BE2C (cell line): ENCODE data around the gene CHCHD5.

Experiments
- DNase-seq: peaks from one replicate; pipeline ENCODE4 v3.0.0-alpha.2; 2020
- H3K27me3 ChIP-seq: fragments of 250-450 bp; sonication (Bioruptor Pico); 2 replicates; pipeline ENCODE4 v1.5.1; 2020; ENCODE audit warnings: mild to moderate bottlenecking
- H3K36me3 ChIP-seq: fragments of 250-450 bp; sonication (Bioruptor Pico); 2 replicates; pipeline ENCODE4 v1.5.1; 2020; ENCODE audit warnings: mild to moderate bottlenecking
- H3K4me1 ChIP-seq: fragments of 250-450 bp; sonication (Bioruptor Pico); 2 replicates; pipeline ENCODE4 v1.5.1; 2020
- H3K4me3 ChIP-seq: 2 replicates; pipeline ENCODE4 v1.5.1; 2011; ENCODE audit warnings: low read depth, low read length
- H3K9me3 ChIP-seq: fragments of 250-450 bp; sonication (Bioruptor Pico); 2 replicates; pipeline ENCODE4 v1.5.1; 2020
- TF ChIP-seq, protein P1 (sequence below): IDR thresholded peaks from 2 replicates; pipeline ENCODE4 v1.5.1; 2012; ENCODE audit warnings: mild to moderate bottlenecking, low read depth, low read length

The CHCHD5 gene

DNA sequence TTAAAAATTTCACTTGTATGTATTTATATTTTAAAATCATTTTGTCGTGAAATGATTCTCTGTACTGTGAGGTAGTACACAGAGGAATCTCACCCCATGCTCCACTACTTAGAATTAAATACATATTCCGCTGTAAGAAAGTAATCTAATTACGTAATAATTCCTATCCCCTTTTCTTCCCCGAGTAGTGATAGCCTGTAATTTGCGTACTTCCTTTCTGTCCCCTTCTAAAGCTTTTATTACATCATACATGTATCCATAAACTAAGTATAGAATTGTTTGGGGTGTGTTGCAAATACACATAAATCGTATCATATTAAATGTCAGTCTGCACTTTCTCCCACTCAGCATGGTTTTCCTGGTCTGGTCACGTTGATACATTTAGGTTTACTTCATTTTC, 12.4 kb upstream of the CHCHD5 start:
- Histone ChIP-seq H3K4me1 (no peaks in the 10 kb centered on the region), H3K9me3 (no peaks in the 10 kb centered on the region), H3K27me3 (no peaks in the 10 kb centered on the region), H3K4me3 (no peak overlapping the region), H3K36me3 (peaks cover 37% of the 10 kb centered on the region)
- no peak for DNase-seq
- TF ChIP-seq, protein P1, sequence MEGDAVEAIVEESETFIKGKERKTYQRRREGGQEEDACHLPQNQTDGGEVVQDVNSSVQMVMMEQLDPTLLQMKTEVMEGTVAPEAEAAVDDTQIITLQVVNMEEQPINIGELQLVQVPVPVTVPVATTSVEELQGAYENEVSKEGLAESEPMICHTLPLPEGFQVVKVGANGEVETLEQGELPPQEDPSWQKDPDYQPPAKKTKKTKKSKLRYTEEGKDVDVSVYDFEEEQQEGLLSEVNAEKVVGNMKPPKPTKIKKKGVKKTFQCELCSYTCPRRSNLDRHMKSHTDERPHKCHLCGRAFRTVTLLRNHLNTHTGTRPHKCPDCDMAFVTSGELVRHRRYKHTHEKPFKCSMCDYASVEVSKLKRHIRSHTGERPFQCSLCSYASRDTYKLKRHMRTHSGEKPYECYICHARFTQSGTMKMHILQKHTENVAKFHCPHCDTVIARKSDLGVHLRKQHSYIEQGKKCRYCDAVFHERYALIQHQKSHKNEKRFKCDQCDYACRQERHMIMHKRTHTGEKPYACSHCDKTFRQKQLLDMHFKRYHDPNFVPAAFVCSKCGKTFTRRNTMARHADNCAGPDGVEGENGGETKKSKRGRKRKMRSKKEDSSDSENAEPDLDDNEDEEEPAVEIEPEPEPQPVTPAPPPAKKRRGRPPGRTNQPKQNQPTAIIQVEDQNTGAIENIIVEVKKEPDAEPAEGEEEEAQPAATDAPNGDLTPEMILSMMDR, result no peak

DNA sequence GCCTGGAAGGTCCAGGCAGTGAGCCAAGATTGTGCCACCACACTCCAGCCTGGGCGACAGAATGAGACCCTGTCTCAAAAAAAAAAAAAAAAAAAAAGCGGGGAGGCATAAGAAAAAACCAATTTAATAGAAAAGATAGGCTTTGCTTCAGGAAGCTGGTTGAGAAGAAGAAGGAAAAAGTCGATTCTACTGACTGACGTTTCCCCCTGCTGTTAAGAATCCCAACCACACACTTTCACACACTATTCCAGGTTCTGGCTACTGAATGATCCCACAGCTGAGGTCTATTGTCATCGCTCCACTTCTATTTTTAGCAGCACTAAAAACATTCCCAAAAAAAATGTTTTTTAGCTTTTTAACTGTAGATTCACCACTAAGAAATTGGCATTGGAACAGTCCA, 6.7 kb upstream of the CHCHD5 start:
- Histone ChIP-seq H3K4me3 (no peak overlapping the region), H3K4me1 (no peaks in the 10 kb centered on the region), H3K36me3 (peaks cover 23% of the 10 kb centered on the region), H3K27me3 (no peaks in the 10 kb centered on the region), H3K9me3 (no peaks in the 10 kb centered on the region)
- DNase-seq, result no peak
- TF ChIP-seq, protein P1, result no peak; the same call in none of the 2 replicates

DNA sequence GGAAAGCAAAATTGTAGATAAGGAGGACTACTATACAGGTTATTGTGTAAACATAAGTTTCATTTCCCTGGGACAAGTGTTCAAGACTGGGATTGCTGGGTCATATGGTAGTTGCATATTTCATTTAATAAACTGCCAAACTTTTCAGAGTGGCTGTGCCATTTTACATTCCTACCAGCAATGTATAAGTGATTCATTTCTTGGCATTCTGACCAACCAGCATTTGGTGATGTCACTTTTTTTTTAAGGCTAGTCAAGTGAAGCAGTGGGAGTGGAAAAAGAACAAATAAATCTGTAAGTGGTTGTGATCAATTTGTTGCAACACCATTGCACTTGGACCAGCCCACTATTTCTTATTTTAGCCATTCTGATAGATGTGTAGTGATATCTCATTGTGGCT, 5.2 kb upstream of the CHCHD5 start:
- no peaks in the 10 kb centered on the region for H3K27me3 ChIP-seq

DNA sequence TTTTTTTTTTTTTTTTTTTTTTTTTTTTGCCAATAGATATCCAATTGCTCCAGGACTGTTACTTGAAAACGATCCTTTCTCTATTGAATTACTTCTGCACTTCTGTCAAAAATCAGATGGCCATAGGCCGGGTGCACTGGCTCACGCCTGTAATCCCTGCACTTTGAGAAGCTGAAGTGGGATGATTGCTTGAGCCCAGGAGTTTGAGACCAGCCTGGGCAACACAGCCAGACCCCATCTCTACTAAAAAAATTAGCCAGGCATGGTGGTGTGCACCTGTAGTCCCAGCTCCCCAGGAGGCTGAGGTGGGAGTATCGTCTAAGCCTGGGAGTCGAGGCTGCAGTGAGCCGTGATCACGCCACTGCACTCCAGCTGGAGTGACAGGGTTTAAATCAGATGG, 4.3 kb upstream of the CHCHD5 start:
- H3K4me1 ChIP-seq, result no peaks in the 10 kb centered on the region
- TF ChIP-seq, protein P1, result no peak
- no peak for DNase-seq
- no peaks in the 10 kb centered on the region for H3K27me3 ChIP-seq
- H3K9me3 ChIP-seq, result no peaks in the 10 kb centered on the region
- peaks cover 7% of the 10 kb centered on the region for H3K36me3 ChIP-seq
- H3K4me3 ChIP-seq, result no peak overlapping the region

More for the DNA sequence above, 5.2 kb upstream of the CHCHD5 start:
- Histone ChIP-seq H3K4me1 (no peaks in the 10 kb centered on the region), H3K36me3 (peaks cover 11% of the 10 kb centered on the region), H3K4me3 (no peak overlapping the region), H3K9me3 (no peaks in the 10 kb centered on the region)
- TF ChIP-seq, protein P1, result no peak
- DNase-seq, result no peak

DNA sequence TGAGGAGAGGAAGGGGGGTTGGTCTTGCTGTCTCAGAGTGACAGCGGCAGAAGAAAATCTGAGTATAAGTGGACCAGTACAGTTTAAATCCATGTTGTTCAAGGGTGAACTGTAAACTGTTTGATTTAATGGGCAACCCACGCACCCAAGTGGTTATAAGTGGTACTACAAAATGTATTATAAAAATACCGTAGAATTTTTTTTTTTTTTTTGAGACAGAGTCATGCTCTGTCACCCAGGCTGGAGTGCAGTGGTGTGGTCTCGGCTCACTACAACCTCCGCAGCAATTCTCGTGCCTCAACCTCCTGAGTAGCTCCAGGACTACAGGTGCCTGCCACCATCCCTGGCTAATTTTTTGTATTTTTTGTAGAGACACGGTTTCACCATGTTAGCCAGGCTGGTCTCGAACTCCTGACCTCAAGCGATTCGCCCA, 2.1 kb upstream of the CHCHD5 start:
- H3K4me1 ChIP-seq, result no peaks in the 10 kb centered on the region
- H3K4me3 ChIP-seq, result no peak overlapping the region
- no peaks in the 10 kb centered on the region for H3K27me3 ChIP-seq
- TF ChIP-seq, protein P1, result peak; percentile 34
- H3K36me3 ChIP-seq, result no peaks in the 10 kb centered on the region
- no peaks in the 10 kb centered on the region for H3K9me3 ChIP-seq
- peak; percentile 18 for DNase-seq

DNA sequence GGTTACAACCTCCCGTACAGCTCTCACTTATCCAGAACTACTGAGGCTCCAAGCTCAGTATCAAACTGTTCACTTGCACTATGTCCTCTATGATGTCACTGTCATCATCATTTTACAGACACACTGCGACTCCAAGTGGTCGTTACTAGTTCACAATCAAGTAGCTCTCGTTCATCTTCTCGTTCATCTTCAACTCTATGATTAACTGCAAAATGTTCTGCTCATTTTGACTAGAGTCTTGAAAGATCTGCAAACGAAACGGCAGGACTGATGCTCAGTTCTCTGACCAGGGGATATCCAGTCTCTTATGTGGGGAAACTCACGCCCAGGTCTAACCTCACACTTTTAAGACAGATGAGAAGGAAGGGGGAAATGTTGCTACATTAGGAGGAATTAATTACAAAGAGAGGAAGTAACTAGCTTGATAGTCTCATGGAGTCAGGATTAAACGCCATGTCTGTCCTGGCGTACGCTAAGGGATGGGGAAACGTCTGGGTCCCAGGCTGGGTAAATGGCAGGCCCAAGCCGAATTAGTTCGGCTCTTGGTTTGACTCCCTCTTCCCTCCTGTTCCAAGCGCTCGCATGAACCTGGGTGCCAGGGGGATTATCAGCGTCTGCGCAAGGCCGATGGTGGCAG, 794 bp upstream of the CHCHD5 start:
- Histone ChIP-seq H3K9me3 (no peaks in the 10 kb centered on the region), H3K4me3 (peak overlapping the region; percentile 83), H3K36me3 (no peaks in the 10 kb centered on the region), H3K27me3 (no peaks in the 10 kb centered on the region), H3K4me1 (no peaks in the 10 kb centered on the region)
- no peak for DNase-seq
- TF ChIP-seq, protein P1, result peak; percentile 30
